GM12864 (cell line): Measurements from ENCODE around the gene TRIM27.

Experiments used
- DNase-seq: peaks from one replicate; pipeline ENCODE4 v3.0.0-alpha.2; 2011; ENCODE audit warnings: low read depth
- H3K4me3 ChIP-seq: 2 replicates; pipeline ENCODE4 v1.5.1; 2011; ENCODE audit warnings: mild to moderate bottlenecking, low read depth, low read length, control low read depth
- CTCF ChIP-seq: IDR thresholded peaks from 2 replicates; pipeline ENCODE4 v1.5.1; 2011; ENCODE audit warnings: low read depth, mild to moderate bottlenecking, moderate library complexity, low read length, control low read depth, inconsistent platforms; ENCODE audit errors: missing control alignments

The TRIM27 gene

GRCh38 chr6:28892525-28892924, 31.3 kb downstream of the TRIM27 start:
- DNase-seq = no peak
- no peak for TF ChIP-seq CTCF
- no peak overlapping the region for H3K4me3 ChIP-seq

- TF ChIP-seq CTCF = no peak
- H3K4me3 ChIP-seq = no peak overlapping the region
- DNase-seq = no peak
Observed at GRCh38 chr6:28887796-28888496, 35.8 kb downstream of the TRIM27 start.

- TF ChIP-seq CTCF = no peak
Observed at GRCh38 chr6:28886079-28886439, 37.7 kb downstream of the TRIM27 start.

GRCh38 chr6:28884423-28885131, 39.2 kb downstream of the TRIM27 start:
- no peak for TF ChIP-seq CTCF
- no peak for DNase-seq
- no peak overlapping the region for H3K4me3 ChIP-seq

More at GRCh38 chr6:28886079-28886439, 37.7 kb downstream of the TRIM27 start:
- no peak overlapping the region for H3K4me3 ChIP-seq
- no peak for DNase-seq

- DNase-seq = no peak
- no peak for TF ChIP-seq CTCF
- H3K4me3 ChIP-seq = peak overlapping the region; percentile 64
Observed at GRCh38 chr6:28880894-28881780, 42.6 kb downstream of the TRIM27 start.

GRCh38 chr6:28880519-28880893, 43.3 kb downstream of the TRIM27 start:
- no peak for TF ChIP-seq CTCF
- DNase-seq = no peak
- peak overlapping the region; percentile 64 for H3K4me3 ChIP-seq
